ENCODE results near the gene SENP1.

SENP1 gene

DNA sequence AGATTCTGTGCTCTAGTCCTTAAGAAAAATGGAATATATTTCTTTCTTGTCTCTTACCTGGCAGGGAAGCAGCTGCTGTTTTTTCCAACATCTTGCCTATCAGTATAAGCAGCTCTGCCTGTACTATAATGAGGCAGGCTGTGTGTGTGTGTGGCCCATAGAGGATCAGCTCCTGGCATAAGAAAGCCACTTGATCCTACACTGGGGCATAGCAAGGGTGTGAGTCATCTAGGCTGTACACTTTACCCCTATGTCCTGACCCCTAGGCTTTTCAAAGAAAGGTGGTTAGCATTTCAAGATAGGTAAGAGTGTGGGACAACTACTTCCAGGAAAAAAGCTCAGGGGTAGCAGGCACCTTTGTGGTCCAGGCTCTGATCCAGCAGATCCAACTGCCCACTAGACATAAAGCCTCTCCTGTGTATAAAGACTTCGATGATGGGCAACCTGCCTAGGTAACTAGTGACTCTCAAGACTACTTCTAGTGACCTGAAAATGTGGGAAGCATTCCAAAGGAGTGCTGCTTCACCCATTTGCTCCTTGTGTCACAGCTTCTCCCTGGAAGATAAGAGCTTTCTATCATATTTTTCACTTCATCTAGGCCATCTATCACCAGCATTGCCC lies 4.9 kb upstream of the SENP1 start:
- DNase-seq: no peak

DNA sequence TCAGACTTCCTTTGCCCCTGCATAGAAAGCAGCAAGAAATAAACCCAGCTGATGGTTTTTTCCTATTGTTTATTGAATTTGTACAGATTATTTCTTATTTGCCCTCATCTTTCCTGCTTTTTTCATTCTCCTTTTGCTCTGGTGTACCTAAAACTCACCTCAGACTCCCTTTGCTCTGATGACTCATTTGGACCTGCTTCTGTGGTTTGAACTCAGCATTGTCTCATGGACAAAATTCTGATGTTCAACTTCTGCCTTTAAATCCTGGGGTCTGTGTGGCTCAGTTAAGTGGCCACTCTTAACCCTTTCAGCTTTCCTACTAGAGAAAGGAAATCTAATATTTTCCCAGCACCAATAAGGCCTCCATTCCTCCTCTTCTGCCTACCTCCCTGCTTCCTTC lies 3.5 kb upstream of the SENP1 start:
- no peak for DNase-seq

DNA sequence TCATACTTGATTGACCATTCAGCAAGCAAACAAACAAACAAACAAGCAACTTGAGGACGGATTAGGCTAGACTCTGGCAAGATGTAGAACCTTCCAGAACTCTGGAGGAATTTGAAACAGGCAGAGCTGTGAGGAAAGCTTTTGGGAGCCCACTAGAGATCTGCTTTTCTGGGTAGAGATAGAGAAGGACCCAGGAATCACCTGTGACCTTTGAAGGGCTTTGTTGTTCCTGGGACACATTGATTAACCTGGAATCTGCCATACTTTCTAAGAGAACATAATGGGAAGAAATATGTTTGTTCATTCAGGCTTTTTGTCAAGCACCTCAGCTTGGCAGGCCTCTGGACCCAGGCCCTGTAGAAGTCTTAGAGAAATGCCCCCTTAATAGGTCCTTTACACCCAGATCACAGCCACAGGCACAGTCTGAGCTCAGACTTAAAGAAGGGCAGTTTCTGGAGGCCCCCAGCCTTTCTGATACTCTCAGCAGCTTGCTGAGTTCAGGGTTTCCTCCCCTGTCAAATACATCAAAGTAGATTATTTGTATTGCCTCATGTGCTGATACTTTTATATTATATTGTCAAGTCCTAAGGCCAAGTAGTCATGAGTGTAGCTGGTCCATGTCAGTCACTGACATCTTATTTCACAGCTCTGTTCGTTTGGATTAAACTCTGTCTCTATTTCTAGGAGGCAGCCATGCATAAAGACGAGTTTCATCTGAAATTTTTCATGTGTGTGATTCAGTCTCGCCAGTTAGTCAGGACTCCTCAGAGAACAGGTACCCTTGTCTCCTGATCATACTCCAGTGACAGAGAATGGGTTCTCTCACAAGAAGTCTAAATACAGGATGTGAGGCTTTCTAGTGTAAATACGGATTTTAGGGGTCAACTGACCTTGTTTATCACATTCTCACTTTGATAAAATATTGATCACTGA lies 1.1 kb upstream of the SENP1 start:
- no peak for DNase-seq

DNA sequence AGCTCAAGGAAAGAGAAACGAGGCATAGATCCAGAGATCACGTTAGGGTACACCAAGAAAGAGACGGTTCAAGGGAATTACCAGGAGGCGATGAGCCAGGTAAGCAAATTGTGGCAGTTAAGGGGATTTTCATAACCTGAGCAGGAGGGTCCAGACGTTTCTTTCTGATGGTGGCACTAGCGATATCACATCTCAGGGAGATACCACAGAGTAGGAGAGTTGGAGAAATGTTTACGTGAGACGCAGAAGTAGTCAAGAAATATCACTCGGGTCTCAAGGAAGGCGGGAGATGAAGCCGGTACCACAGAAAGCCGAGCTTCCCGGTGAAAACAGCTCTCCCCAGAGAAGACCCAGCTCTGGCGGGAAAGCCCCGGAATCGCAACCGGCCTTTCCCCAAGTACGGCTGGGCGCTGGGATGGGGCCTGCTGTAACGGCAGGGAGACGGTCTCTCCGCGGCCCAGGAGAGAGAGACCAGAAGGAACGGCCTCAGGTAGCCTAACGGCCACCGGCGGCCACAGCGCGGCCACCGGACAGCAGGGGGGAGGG lies 485 bp downstream of the SENP1 start:
- DNase-seq: no peak

DNA sequence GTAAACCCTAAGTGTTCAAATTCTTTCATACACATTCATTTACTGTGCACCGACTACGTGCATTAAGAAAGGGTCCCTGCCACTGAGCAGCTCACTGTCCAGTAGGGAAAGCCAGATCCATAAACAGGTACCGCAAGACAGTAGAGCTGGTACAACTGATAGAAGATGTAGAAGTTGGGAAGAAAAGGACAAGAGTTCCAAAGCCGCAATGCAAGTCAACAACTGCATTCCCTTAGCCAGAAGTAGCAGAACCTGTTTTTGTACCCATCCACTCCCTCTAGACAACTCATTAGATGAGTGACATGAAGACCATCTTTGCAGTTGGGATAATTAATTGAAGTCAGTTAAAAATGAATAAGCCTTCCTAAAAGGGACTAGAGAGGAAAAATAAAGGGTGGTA lies 1.3 kb downstream of the SENP1 start:
- DNase-seq: no peak

DNA sequence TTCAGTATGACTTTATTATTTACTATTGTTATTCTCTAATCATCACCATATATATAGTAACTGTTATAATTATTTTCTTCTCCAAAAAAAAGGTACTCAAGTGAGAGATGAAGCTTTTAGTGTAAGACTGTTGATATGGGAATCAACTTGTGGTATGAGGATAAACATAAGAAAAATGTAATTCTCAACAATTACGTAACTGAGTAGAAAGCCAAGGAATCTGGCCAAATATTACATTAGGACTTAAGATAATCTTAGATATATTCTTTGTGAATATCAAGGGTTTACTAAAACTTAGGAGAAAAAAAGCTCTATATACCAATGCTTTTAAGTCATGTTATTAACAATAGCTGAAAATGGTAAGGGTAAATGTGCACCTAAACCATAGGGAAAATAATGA lies 13.3 kb downstream of the SENP1 start:
- DNase-seq: no peak

DNA sequence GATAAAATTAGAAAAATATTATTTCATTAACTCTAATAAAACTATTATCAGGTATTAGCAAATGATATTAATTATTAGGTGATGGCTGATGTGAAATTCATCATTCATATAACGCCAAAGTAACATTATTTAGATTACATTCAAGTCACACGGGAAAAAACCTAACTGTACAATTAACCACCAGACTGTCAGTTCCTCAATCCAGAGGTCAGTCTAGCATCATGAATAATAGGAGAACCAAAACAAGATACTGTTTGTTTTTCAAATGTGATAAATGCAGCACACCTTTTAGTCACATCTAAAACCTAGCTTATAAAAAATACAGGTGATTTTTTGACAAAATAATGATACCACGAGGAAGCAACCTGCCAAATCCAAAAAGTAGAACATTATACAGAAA lies 19.6 kb downstream of the SENP1 start:
- no peak for DNase-seq

DNA sequence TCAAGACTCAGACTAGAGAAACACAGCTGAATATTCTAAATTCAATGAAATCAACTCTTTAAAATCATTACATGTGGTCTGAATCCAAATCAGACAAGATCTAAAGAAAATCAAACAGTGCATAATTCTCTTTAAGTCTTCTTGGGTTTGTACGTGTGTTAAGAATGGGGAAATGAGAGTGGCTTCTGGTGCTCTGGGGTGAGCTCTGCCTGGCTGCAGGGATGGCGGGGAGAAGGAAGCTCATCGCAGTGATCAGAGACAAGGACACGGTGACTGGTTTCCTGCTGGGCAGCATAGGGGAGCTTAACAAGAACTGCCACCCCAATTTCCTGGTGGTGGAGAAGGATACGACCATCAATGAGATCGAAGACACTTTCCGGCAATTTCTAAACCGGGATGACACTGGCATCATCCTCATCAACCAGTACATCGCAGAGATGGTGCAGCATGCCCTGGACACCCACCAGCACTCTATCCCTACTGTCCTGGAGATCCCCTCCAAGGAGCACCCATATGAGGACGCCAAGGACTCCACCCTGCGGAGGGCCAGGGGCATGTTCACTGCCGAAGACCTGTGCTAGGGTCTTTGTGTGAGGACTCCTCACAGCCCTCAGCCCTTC lies 20.9 kb downstream of the SENP1 start:
- no peak for DNase-seq

DNA sequence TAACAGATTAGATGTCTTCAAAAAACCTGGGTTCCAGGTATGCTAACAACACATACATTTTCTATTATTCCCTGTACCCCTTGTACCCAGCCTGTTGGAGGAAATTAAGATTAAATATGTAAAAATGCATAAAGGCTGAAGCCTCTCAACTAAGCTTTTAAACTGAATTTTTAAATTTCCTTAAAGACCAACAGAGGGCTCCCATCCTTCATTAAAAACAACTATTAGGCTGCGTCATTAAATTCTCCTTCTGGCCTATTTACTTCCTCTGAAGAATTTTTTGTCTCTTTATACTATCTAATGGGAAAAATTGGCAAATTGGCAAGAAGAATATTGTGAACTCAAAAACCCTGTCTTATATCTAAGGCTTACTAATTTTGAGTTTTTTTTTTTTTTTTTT lies 21.8 kb downstream of the SENP1 start:
- no peak for DNase-seq

DNA sequence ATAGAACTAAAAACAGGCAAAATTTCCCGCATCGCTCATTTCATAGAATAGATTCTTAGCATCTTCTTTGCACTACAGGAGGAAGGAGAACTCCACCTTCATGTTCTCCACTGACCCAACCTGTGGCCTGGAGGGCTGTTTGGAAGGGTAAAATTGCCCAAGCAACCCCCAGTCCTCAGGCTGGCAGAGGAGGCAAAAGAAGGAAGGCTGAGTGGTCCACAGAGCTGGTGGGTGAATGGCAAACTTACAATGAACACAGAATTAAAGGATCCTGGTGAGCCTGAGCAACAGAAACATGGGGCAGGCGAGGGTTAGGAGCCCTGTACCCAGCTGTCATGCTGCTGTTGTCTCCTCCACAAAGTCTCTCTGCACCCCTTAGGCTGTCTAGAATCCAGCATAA lies 25.1 kb downstream of the SENP1 start:
- no peak for DNase-seq

DNA sequence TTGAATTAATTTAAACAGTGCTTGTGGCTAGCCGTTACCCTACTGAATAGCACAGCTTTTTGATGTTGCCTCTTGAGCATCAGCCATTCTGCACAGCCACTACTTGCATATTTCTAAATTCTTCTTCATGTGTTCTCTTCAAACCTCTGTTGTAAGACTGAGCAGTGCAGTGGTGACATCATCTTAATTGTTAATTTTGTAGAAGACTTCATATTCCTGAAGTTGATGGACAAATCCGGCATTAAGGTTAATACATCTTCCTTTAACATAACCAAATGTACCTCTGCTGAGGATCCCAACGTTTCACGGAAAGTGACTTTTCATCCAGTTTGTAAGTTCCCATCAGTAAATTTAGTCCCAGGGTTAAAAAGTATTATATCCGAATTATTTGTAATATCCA lies 25.6 kb downstream of the SENP1 start:
- no peak for DNase-seq

DNA sequence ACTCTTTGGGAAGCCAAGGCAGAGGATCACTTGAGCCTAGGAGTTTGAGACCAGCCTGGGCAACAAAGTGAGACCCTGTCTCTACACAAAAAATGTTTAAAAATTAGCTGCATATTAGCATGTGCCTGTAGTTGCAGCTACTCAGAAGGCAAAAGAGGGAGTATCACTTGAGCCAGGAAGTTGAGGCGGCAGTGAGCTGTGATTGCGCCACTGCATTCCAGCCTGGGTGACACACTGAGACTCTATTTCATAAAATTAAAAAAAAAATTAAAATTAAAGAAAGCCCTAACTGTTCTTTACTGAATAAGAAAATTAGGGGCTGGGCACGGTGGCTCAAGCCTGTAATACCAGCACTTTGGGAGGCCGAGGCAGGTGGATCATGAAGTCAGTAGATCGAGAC lies 27.0 kb downstream of the SENP1 start:
- DNase-seq: no peak

DNA sequence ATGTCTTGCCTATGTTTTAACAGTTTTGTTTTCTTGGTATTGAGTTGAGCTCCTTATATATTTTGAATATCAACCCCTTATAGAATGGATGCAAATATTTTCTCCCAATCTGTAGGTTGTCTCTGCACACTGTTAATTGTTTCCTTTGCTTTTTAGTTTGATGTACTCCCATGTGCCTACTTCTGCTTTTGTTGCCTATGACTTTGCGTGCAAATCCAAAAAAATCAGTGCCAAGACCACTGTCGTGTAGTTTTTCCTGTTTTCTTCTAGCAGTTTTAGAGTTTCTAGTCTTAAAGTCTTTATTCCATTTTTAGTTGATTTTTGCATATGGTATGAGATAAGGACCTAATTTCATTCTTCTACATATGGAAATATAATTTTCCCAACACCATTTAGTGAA lies 28.8 kb downstream of the SENP1 start:
- DNase-seq: no peak

DNA sequence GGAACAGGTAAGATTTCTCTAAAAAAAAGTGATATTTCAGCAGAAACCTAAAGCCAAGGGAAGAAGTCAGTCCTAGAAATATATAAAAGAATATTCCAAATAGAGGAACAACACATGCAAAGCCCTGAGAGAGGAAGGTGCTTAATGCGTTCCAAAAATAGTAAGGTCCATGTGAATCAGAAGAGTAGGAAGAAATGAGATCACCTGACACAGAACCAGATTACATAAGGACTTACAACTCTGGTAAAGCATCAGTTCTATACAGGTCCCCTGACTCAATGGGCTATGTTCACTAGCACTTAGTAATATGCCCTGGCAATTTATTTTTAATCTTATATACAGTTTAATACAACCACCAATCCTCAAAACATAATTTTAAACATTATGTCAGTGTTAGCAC lies 30.0 kb downstream of the SENP1 start:
- DNase-seq: no peak

DNA sequence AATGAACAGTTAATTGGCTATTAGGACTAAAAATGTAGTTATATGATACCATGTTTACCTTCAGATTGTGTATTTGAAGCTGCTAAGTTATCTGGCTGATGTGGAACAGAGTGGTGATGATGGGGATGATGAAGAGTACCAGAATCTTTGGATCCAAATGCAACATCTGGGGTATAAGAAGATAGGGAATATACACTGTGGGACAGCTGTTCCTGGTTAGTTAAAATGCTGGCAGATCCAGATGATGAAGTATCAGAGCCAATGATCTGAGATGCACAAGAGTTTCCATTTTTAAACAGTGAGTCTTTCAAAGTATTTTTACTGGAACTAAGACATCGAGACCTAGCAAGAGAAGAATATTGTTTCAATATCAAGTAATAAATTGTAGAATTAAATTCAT lies 31.6 kb downstream of the SENP1 start:
- DNase-seq: no peak

DNA sequence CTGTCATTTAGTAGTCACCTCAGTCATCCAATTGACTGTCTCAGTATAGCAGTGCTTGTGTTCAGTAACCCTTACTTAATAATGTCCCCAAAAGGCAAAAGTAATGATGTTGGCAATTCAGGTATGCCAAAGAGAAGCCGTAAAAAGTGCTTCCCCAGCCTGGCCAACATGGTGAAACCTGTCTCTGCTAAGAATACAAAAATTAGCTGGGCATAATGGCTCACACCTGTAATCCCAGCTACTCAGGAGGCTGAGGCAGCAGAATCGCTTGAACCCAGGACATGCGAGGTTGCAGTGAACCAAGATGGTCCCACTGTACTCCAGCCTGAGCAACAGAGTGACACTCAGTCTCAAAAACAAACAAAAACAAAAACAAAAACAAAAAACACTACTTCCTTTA lies 33.6 kb downstream of the SENP1 start:
- no peak for DNase-seq

DNA sequence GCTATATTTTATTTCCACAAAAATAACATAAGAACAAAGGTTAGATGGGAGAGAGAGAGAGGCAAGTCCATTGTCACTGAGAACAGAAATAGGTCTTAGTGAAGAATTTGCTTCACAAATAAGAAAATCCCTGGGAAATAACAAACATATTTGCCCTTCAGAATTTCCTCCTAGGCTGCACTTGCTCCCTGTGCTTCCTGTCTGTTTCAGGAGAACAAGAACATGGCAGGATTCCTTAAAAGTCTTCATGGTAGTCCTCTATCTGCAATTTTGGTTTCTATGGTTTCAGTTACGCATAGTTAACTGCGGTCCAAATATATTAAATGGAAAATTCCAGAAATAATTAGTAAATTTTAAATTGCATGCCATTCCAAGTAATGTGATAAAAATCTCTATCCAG lies 34.1 kb downstream of the SENP1 start:
- no peak for DNase-seq

DNA sequence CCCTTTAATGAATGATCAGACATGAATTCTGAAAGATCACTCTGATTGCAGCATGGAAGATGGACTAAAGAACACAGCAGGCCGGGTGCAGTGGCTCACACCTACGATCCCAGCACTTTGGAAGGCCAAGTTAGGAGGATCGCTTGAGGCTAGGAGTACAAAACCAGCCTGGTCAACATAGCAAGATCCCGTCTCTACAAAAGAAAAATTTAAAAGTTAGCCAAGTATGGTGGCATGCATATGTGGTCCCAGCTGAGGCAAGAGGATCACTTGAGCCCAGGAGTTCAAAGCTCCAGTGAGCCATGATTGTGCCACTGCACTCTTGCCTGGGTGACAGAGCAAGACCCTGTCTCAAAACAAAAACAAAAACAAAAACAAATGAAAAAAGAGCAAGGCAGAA lies 35.1 kb downstream of the SENP1 start:
- no peak for DNase-seq

DNA sequence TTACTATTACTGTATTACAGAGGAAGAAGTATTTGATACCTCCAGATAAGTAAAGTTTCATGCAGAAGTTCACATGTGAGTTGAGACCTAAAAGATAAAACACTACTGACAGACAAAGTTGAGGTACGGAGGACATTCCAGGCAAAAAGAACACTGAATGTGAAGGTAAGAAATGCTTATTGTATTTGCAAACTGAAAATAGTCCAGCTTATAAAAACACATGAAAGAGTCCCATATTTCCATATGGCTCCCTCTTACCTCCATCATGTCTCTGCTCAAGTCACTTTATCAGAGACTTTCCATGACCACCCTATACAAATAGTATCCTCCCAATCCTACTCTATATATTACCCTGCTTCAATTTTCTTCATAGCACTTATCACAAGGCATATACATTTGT lies 35.8 kb downstream of the SENP1 start:
- no peak for DNase-seq

DNA sequence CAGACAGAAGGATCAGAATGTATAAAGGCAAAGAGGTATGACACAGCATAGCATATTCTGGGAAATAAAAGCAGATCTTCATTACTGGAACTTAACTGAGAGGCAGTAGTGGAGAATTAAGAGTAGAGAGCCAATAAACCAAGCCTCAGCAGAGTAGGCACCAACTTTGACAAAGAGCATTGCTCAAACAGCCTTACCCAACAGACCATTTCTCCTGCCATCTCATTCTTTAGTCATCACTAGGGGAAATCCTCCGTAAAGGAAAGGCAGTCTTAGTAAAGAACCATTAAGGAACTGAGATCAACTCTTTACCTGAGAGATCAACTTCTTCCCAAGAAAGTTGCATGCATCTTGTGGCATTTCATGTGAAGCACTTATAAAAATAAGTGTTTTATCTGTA lies 36.6 kb downstream of the SENP1 start:
- DNase-seq: no peak

DNA sequence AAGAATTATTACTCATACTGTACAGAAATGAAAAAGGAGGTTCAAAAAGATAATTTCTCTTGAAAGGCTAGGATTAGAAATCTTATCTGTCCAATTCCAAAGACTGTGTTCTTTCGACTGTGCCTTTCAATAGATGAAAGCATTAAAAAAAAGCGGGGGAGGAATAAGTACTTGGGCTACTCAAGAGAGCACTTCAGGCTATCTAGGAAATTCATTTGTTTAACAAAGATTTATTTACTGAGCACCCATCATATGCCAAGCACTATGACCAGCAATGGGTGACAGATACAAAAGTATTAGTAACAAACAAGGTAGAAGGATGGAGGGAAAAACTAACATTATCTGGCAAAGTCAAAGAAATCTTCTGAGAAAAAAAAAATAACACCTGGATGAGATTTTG lies 37.4 kb downstream of the SENP1 start:
- DNase-seq: no peak

DNA sequence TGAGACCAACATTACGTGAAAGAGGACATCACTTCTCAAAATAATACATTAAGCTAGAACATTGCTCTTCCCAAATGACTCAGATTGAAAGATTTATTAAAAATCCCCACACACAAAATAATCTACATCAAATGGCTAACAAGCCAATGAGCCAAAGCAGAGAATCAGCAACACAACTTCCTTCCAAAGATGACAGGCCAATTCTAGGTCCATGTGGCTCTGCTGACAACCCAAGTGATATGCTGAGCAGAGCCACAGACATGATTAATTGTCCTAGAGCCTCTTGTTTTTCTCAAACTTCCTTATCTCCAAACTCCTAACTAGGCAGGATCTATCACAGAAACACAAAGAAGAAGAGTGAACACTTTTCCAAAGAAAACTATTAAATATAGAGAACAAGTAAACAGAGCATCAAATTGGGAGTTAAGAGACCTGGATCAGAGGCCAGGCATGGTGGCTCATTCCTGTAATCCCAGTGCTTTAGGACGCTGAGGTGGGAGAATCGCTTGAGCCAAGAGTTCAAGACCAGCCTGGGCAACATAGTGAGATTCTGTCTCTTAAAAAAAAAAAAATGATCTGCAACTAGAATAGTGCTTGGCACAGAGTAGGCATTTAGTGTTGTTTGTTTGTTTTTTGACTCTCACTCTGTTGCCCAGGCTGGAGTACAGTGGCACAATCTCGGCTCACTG lies 38.5 kb downstream of the SENP1 start:
- DNase-seq: no peak

DNA sequence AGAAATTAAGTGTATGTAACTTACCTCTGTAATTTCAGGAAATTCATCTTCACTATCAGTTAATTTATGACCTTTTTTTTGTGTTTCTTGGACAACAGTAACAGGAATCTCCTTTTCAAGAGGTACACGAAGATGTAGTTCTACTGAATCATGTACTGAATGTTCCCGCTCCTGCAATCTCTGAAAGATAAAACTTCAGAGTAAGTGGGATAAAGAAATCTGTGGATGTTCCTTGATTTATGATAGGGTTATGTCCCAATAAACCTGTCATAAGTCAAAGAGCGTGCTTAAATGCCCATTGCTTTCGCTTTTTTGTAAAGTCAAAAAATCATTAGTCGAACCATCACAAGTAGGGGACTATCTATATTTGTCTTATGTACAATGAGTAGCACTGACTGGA lies 40.8 kb downstream of the SENP1 start:
- DNase-seq: no peak
